H9 (cell line): Measurements from ENCODE around the gene B4GALT6. TPM values are rescaled to one million over a fixed set of nuclear protein-coding genes. Genes with fewer than 3 reads are reported as not detected.

Experiments used
- DNase-seq: peaks from one replicate; pipeline ENCODE4 v3.0.0-alpha.2; 2017
- H2AFZ ChIP-seq: one replicate; pipeline ENCODE4 v1.6.1; 2013; ENCODE audit warnings: mild to moderate bottlenecking, low read length, control low read depth, moderate library complexity
- H2AK5ac ChIP-seq: 2 replicates; pipeline ENCODE4 v1.6.1; 2013; ENCODE audit warnings: low read length, control low read depth, mixed read lengths; ENCODE audit not compliant: insufficient read length
- H2BK120ac ChIP-seq: one replicate; pipeline ENCODE4 v1.6.1; 2013; ENCODE audit warnings: low read depth, mild to moderate bottlenecking, low read length, control low read depth, inconsistent platforms; ENCODE audit not compliant: poor library complexity, severe bottlenecking
- H2BK12ac ChIP-seq: 2 replicates; pipeline ENCODE4 v1.6.1; 2013; ENCODE audit warnings: low read length, control low read depth, mixed read lengths, low read depth; ENCODE audit not compliant: insufficient read length
- H2BK15ac ChIP-seq: 2 replicates; pipeline ENCODE4 v1.6.1; 2013; ENCODE audit warnings: low read depth, low read length, control low read depth
- H2BK20ac ChIP-seq: one replicate; pipeline ENCODE4 v1.6.1; 2013; ENCODE audit warnings: low read depth, mild to moderate bottlenecking, low read length, control low read depth, inconsistent platforms; ENCODE audit not compliant: poor library complexity, severe bottlenecking
- H2BK5ac ChIP-seq: 2 replicates; pipeline ENCODE4 v1.6.1; 2013; ENCODE audit warnings: low read length, control low read depth, mixed read lengths; ENCODE audit not compliant: insufficient read length
- H3K14ac ChIP-seq: 2 replicates; pipeline ENCODE4 v1.6.1; 2013; ENCODE audit warnings: low read length, control low read depth; ENCODE audit not compliant: insufficient read depth
- H3K18ac ChIP-seq: 2 replicates; pipeline ENCODE4 v1.6.1; 2013; ENCODE audit warnings: low read depth, mild to moderate bottlenecking, mixed read lengths, low read length, control low read depth; ENCODE audit not compliant: insufficient read length
- H3K23ac ChIP-seq: 2 replicates; pipeline ENCODE4 v1.6.1; 2013; ENCODE audit warnings: low read length, control low read depth, mixed read lengths, low read depth; ENCODE audit not compliant: insufficient read length
- H3K23me2 ChIP-seq: 2 replicates; pipeline ENCODE4 v1.6.1; 2013; ENCODE audit warnings: low read depth, mild to moderate bottlenecking, mixed read lengths, low read length, control low read depth; ENCODE audit not compliant: insufficient read length, poor library complexity, severe bottlenecking
- H3K27ac ChIP-seq: 2 replicates; pipeline ENCODE4 v1.5.1; 2013; ENCODE audit warnings: low read length, control low read depth, mixed read lengths, low read depth; ENCODE audit not compliant: insufficient read length
- H3K27me3 ChIP-seq: 2 replicates; pipeline ENCODE4 v1.6.1; 2013; ENCODE audit warnings: low read length, control low read depth, inconsistent platforms; ENCODE audit not compliant: insufficient read depth
- H3K4ac ChIP-seq: 2 replicates; pipeline ENCODE4 v1.6.1; 2013; ENCODE audit warnings: low read depth, mild to moderate bottlenecking, control low read depth, inconsistent platforms, low read length, moderate library complexity
- H3K4me1 ChIP-seq: 2 replicates; pipeline ENCODE4 v1.6.1; 2013; ENCODE audit warnings: low read length, control low read depth, inconsistent platforms; ENCODE audit not compliant: insufficient read depth
- H3K4me2 ChIP-seq: 2 replicates; pipeline ENCODE4 v1.6.1; 2013; ENCODE audit warnings: low read length, control low read depth, mixed read lengths; ENCODE audit not compliant: insufficient read length, insufficient read depth
- H3K56ac ChIP-seq: 2 replicates; pipeline ENCODE4 v1.6.1; 2013; ENCODE audit warnings: low read depth, mild to moderate bottlenecking, mixed read lengths, low read length, control low read depth; ENCODE audit not compliant: insufficient read length
- H3K79me1 ChIP-seq: 2 replicates; pipeline ENCODE4 v1.6.1; 2013; ENCODE audit warnings: low read depth, mild to moderate bottlenecking, moderate library complexity, low read length, control low read depth, inconsistent platforms; ENCODE audit not compliant: insufficient read depth, poor library complexity, severe bottlenecking
- H3K79me2 ChIP-seq: 2 replicates; pipeline ENCODE4 v1.6.1; 2013; ENCODE audit warnings: low read length, control low read depth, inconsistent platforms; ENCODE audit not compliant: insufficient read depth
- H3K9ac ChIP-seq: 2 replicates; pipeline ENCODE4 v1.6.1; 2013; ENCODE audit warnings: low read length, control low read depth, mixed read lengths; ENCODE audit not compliant: insufficient read length; ENCODE audit errors: extremely low read depth
- H3K9me3 ChIP-seq: one replicate; pipeline ENCODE4 v1.6.1; 2013; ENCODE audit warnings: low read depth, low read length, inconsistent platforms; ENCODE audit not compliant: control insufficient read depth
- H3T11ph ChIP-seq: one replicate; pipeline ENCODE4 v1.6.1; 2013; ENCODE audit warnings: mild to moderate bottlenecking, low read length, control low read depth, inconsistent platforms
- H4K20me1 ChIP-seq: one replicate; pipeline ENCODE4 v1.6.1; 2013; ENCODE audit not compliant: control insufficient read depth, insufficient read length, insufficient read depth
- H4K5ac ChIP-seq: 2 replicates; pipeline ENCODE4 v1.6.1; 2013; ENCODE audit warnings: low read depth, mild to moderate bottlenecking, mixed read lengths, low read length, control low read depth; ENCODE audit not compliant: insufficient read length
- H4K8ac ChIP-seq: replicated peaks from 2 replicates; pipeline ENCODE4 v1.6.1; 2013; ENCODE audit warnings: low read length, control low read depth, mixed read lengths, low read depth; ENCODE audit not compliant: insufficient read length
- H4K91ac ChIP-seq: 2 replicates; pipeline ENCODE4 v1.6.1; 2013; ENCODE audit warnings: low read depth, mild to moderate bottlenecking, moderate library complexity, mixed read lengths, low read length, control low read depth; ENCODE audit not compliant: insufficient read length
- H3K27ac Mint-ChIP-seq, 3 experiments: 2 replicates in 2 of 3; 3 replicates in 1 of 3; pipeline ENCODE4 v1.8.0; 2020 to 2021; ENCODE audit warnings: mixed read lengths in 3 of 3, mild to moderate bottlenecking in 1 of 3, moderate library complexity in 1 of 3
- H3K27me3 Mint-ChIP-seq: 2 replicates; pipeline ENCODE4 v1.8.0; 2021; ENCODE audit warnings: low read depth, mild to moderate bottlenecking, moderate library complexity, mixed read lengths
- H3K36me3 Mint-ChIP-seq, 3 experiments: 2 replicates in 2 of 3; 3 replicates in 1 of 3; pipeline ENCODE4 v1.8.0; 2020 to 2021; ENCODE audit warnings: low read depth in 3 of 3, mixed read lengths in 3 of 3; ENCODE audit not compliant: insufficient read depth in 1 of 3
- H3K4me1 Mint-ChIP-seq, 2 experiments: 2 replicates each; pipeline ENCODE4 v1.8.0; 2020; ENCODE audit warnings: mixed read lengths in 2 of 2
- H3K4me3 Mint-ChIP-seq, 2 experiments: 2 replicates in 1 of 2; 3 replicates in 1 of 2; pipeline ENCODE4 v1.8.0; 2020 to 2021; ENCODE audit warnings: mild to moderate bottlenecking in 2 of 2, mixed read lengths in 2 of 2, moderate library complexity in 1 of 2
- H3K9me3 Mint-ChIP-seq, 2 experiments: 2 replicates in 1 of 2; 3 replicates in 1 of 2; pipeline ENCODE4 v1.8.0; 2020; ENCODE audit warnings: mild to moderate bottlenecking in 2 of 2, mixed read lengths in 2 of 2, moderate library complexity in 1 of 2
- WGBS: extraction: QIAGEN DNeasy Blood & Tissue Kit; methylation state at CpG from one replicate; pipeline ENCODE4 v1.1.7; 2013; ENCODE audit warnings: missing lambda C conversion rate, low lambda C conversion rate, mixed read lengths; ENCODE audit not compliant: insufficient read length; ENCODE audit errors: extremely low coverage; 5-methylcytosine and 5-hydroxymethylcytosine counted together
- total RNA-seq: library from RNA; stranded (reverse); gene quantifications from 2 replicates; pipeline ENCODE4 v1.2.1, GENCODE V29; 2021
- TF ChIP-seq, protein P1 (sequence below): fragments of 200-600 bp; sonication (generic); conservative IDR thresholded peaks from 3 replicates; pipeline ENCODE4 v1.8.0; 2021; ENCODE audit warnings: antibody characterized with exemption, mild to moderate bottlenecking

The B4GALT6 gene
- total RNA-seq, 1 experiment from 2014 or later = 34.1 TPM

DNA sequence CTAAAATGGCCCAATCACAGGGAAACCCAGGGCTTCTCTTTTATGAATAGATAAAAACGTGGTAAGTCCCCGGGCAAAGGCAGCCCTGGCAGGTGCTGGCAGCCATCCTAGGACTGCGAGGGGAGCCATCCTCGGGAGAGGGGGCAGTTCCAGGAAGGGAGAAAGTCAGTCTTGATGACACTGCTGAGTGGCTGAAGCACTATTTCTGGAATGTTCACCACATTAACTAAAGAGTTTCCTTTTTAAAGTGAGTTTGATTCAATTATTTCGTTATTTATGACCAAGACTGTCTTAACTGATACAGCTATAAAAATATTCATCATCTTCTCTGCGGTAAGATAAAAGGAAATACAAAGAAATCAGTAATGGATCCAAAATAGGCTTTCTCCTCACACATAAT is 72.3 kb downstream of the B4GALT6 start:
- H2AFZ ChIP-seq = no peak overlapping the region
- no peaks in the 10 kb centered on the region for H3K9me3 Mint-ChIP-seq
- H3K9ac ChIP-seq = no peak overlapping the region
- no peak overlapping the region for H2BK12ac ChIP-seq
- no peaks in the 10 kb centered on the region for H3K79me1 ChIP-seq
- no peaks in the 10 kb centered on the region for H3K27me3 ChIP-seq
- H3K14ac ChIP-seq = no peak overlapping the region
- no peaks in the 10 kb centered on the region for H3K36me3 Mint-ChIP-seq
- no peak overlapping the region for H2BK5ac ChIP-seq
- H2BK15ac ChIP-seq = no peak overlapping the region
- no peaks in the 10 kb centered on the region for H3K79me2 ChIP-seq
- H3K56ac ChIP-seq = no peak overlapping the region
- no peaks in the 10 kb centered on the region for H3K23me2 ChIP-seq
- H2BK20ac ChIP-seq = no peak overlapping the region
- no CpG with 5 or more reads among the region's 6 CpGs for WGBS
- H3K27ac Mint-ChIP-seq = no peak overlapping the region
- H3K4ac ChIP-seq = no peak overlapping the region
- no peak overlapping the region for H3K27ac ChIP-seq
- no peak overlapping the region for H3K4me3 Mint-ChIP-seq
- DNase-seq = no peak
- no peaks in the 10 kb centered on the region; the same call in 1 of the 2 replicates for H3K27me3 Mint-ChIP-seq
- no peak overlapping the region for H2AK5ac ChIP-seq
- H3K18ac ChIP-seq = no peak overlapping the region
- H3T11ph ChIP-seq = no peak overlapping the region
- H4K20me1 ChIP-seq = no peaks in the 10 kb centered on the region
- H2BK120ac ChIP-seq = no peak overlapping the region
- no peak overlapping the region for H4K91ac ChIP-seq
- H3K4me2 ChIP-seq = no peak overlapping the region
- no peaks in the 10 kb centered on the region for H3K9me3 ChIP-seq
- H4K5ac ChIP-seq = no peak overlapping the region
- no peak overlapping the region for H4K8ac ChIP-seq
- H3K23ac ChIP-seq = no peak overlapping the region
- TF ChIP-seq, protein P1, sequence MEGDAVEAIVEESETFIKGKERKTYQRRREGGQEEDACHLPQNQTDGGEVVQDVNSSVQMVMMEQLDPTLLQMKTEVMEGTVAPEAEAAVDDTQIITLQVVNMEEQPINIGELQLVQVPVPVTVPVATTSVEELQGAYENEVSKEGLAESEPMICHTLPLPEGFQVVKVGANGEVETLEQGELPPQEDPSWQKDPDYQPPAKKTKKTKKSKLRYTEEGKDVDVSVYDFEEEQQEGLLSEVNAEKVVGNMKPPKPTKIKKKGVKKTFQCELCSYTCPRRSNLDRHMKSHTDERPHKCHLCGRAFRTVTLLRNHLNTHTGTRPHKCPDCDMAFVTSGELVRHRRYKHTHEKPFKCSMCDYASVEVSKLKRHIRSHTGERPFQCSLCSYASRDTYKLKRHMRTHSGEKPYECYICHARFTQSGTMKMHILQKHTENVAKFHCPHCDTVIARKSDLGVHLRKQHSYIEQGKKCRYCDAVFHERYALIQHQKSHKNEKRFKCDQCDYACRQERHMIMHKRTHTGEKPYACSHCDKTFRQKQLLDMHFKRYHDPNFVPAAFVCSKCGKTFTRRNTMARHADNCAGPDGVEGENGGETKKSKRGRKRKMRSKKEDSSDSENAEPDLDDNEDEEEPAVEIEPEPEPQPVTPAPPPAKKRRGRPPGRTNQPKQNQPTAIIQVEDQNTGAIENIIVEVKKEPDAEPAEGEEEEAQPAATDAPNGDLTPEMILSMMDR = no peak
- peaks cover 21 to 26% of the 10 kb centered on the region in 2 experiments for H3K4me1 Mint-ChIP-seq
- peaks cover 3% of the 10 kb centered on the region; the same call in 1 of the 2 replicates for H3K4me1 ChIP-seq
